GM06990 (cell line): ENCODE results near the gene KATNIP.

Source experiments
- DNase-seq: peaks from one replicate; pipeline ENCODE4 v3.0.0-alpha.2; 2011; ENCODE audit not compliant: insufficient read length; ENCODE audit errors: extremely low read depth
- H3K27me3 ChIP-seq: replicated peaks from 2 replicates; pipeline ENCODE4 v1.6.0; 2011; ENCODE audit warnings: low read length; ENCODE audit not compliant: control insufficient read depth, insufficient read depth
- H3K36me3 ChIP-seq: 2 replicates; pipeline ENCODE4 v1.5.1; 2011; ENCODE audit warnings: low read length; ENCODE audit not compliant: control insufficient read depth, insufficient read depth
- H3K4me3 ChIP-seq: replicated peaks from 2 replicates; pipeline ENCODE4 v1.5.1; 2011; ENCODE audit warnings: low read depth, mild to moderate bottlenecking, control low read depth, low read length
- TF ChIP-seq, protein P1 (sequence below): IDR thresholded peaks from 2 replicates; pipeline ENCODE4 v1.5.1; 2011; ENCODE audit warnings: low read length, control low read depth, mild to moderate bottlenecking, inconsistent platforms; ENCODE audit not compliant: insufficient read depth, poor library complexity, severe bottlenecking

The KATNIP gene

DNA sequence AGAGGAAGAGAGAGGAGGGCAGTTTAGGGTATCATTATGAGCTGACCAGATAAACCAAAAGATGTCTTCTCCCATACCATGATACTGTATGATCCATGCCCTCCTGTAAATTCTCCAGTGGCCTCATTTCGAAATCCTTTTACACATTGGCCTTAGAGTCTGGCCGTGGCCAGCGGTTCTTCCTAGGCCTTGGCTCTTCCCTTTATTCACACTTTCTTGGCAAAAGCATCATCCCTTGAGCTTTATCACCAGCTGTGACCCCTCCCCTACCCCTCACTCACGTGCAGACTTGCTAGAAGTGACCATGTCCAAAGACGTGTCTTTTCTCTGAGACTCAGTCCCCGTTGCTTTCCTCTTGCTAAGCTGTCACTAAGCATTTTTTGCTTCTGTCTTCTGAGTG lies 22.8 kb downstream of the KATNIP start:
- no peak for DNase-seq
- TF ChIP-seq, protein P1, sequence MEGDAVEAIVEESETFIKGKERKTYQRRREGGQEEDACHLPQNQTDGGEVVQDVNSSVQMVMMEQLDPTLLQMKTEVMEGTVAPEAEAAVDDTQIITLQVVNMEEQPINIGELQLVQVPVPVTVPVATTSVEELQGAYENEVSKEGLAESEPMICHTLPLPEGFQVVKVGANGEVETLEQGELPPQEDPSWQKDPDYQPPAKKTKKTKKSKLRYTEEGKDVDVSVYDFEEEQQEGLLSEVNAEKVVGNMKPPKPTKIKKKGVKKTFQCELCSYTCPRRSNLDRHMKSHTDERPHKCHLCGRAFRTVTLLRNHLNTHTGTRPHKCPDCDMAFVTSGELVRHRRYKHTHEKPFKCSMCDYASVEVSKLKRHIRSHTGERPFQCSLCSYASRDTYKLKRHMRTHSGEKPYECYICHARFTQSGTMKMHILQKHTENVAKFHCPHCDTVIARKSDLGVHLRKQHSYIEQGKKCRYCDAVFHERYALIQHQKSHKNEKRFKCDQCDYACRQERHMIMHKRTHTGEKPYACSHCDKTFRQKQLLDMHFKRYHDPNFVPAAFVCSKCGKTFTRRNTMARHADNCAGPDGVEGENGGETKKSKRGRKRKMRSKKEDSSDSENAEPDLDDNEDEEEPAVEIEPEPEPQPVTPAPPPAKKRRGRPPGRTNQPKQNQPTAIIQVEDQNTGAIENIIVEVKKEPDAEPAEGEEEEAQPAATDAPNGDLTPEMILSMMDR: no peak
- no peak overlapping the region for H3K4me3 ChIP-seq
- H3K27me3 ChIP-seq: no peaks in the 10 kb centered on the region
- H3K36me3 ChIP-seq: no peaks in the 10 kb centered on the region

DNA sequence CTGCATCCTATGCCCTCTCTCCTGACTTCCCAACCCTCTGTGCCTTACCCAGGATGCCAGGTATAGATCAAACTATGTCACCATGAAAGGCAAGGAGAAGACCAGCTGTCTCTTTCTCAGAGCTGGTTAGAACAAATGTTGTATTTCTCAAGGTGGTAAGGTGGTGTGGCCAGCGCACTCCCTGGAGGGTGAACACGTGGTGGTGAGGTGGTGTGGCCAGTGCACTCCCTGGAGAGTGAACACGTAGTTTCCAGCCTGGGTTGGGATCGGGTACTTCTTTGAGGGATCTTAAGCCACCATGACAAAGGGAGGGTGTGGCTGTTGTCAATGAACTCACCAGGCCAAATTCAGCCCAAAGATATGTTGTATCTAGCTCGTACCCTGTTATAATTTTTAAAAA lies 26.8 kb downstream of the KATNIP start:
- H3K36me3 ChIP-seq: no peaks in the 10 kb centered on the region; the same call in 1 of the 2 replicates
- no peak for DNase-seq
- H3K4me3 ChIP-seq: no peak overlapping the region
- TF ChIP-seq, protein P1: no peak
- H3K27me3 ChIP-seq: no peaks in the 10 kb centered on the region

DNA sequence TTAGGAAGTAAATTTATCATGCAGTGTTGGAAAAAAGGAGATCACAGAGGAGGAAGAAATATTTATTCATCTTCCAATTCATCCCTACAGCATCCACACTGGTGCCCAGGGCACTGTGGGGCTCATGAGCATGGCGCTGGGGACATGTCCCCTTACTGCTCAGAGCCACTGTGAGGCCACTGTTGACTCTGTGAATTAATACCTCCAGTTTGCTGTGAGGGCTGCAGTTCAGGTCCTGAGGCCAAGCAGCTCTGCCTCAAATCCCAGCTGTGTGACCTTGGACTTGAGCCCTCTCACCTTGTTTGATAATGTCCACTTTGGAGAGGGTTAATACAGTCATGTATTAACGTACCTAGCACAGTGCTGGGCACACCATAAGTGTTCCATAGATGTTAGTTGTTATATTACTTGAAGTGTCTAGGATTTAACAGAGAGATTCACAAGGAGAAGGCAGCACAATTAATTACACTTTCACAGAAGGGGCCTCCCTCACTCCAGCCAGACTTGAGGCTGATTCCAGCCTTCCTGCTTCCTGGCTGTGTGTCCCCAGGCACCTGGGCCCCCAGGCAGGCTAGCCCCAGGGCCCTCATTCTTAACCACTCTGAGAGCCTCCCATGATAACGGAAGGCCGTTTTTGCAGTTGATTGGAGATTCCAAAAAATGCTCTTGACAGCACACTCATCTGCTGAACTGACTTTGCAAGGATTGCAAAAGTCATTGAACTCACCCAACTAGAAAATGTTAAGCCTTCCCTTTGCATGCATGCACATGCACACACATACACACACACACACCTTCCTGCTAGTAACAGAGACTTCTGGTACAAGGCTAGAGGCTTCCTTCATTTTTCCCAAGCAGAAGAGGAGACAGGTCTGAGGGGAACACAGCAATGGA lies 29.4 kb downstream of the KATNIP start:
- Histone ChIP-seq H3K27me3 (no peaks in the 10 kb centered on the region), H3K36me3 (no peaks in the 10 kb centered on the region; the same call in none of the 2 replicates), H3K4me3 (no peak overlapping the region)
- no peak for DNase-seq
- TF ChIP-seq, protein P1: no peak

DNA sequence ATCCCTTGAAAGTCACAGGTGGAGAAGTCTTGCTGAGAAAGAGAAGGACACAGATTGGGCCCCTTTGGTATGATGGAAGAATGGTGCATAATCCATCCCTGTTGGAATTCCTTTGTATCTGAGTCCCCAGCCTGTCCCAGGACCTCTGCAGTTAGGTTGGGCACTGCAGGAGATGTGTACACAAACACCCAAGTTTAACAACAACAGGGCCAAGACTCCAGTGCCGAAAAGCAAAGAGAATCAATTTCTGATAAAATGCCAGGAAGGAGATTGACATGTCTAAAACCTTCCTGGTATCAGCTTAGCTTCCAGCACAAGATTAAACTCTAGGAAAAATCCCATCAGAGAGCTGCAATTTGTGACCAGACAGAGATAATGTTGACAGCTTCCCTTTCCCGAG lies 32.9 kb downstream of the KATNIP start:
- H3K36me3 ChIP-seq: no peaks in the 10 kb centered on the region; the same call in none of the 2 replicates
- DNase-seq: no peak
- no peak overlapping the region for H3K4me3 ChIP-seq
- H3K27me3 ChIP-seq: no peaks in the 10 kb centered on the region
- TF ChIP-seq, protein P1: no peak

DNA sequence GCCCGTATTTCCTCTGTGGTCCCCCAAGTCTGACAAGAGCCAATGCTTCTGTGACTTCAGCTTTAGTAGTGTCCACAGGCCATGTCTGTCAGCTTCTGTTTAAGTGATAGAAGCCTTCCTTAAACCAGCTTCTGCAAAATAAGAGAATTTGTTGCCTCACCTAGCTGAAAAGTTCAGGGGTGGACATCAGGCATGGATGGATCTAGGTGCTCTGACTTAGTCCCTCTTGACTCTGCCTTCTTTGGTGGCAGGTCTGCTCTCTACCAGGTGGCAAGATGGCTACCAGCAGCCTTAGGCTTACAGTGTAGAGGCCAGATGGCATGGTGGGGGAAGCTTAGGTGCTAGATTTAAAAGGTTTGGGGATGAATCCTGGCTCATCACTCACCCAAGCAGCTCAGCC lies 33.7 kb downstream of the KATNIP start:
- no peaks in the 10 kb centered on the region; the same call in none of the 2 replicates for H3K36me3 ChIP-seq
- TF ChIP-seq, protein P1: no peak
- H3K4me3 ChIP-seq: no peak overlapping the region
- no peak for DNase-seq
- H3K27me3 ChIP-seq: no peaks in the 10 kb centered on the region

DNA sequence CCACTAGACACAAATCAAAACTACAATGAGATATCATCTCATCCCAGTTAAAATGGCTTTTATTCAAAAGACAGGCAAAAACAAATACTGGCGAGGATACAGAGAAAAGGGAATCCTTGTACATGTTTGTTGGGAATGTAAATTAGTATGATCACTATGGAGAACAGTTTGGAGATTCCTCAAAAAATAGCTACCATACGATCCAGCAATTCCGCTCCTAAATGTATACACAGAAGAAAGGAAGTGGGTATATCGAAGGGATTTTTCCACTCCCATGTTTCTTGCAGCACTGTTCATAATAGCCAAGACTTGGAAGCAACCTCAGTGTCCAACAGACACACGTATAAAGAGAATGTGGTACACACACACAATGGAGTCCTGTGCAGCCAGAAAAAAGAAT lies 35.3 kb downstream of the KATNIP start:
- no peak for DNase-seq
- no peak overlapping the region for H3K4me3 ChIP-seq
- H3K36me3 ChIP-seq: no peaks in the 10 kb centered on the region; the same call in 1 of the 2 replicates
- H3K27me3 ChIP-seq: no peaks in the 10 kb centered on the region
- TF ChIP-seq, protein P1: no peak
